Adipocyte (in vitro differentiated cells): ENCODE measurements around the gene METTL6.

Experiments used
- DNase-seq: peaks from one replicate; pipeline ENCODE4 v3.0.0-alpha.2; 2015; ENCODE audit warnings: low read depth
- H3K27me3 ChIP-seq: replicated peaks from 2 replicates; pipeline ENCODE4 v1.7.0; 2013; ENCODE audit warnings: mild to moderate bottlenecking, low read length, moderate library complexity; ENCODE audit not compliant: control insufficient read depth, insufficient read depth
- H3K36me3 ChIP-seq: 2 replicates; pipeline ENCODE4 v1.7.0; 2013; ENCODE audit warnings: low read length, mild to moderate bottlenecking, moderate library complexity; ENCODE audit not compliant: control insufficient read depth, insufficient read depth, severe bottlenecking
- H3K4me1 ChIP-seq: 2 replicates; pipeline ENCODE4 v1.7.0; 2013; ENCODE audit warnings: mild to moderate bottlenecking, low read length, moderate library complexity; ENCODE audit not compliant: control insufficient read depth, insufficient read depth
- H3K4me3 ChIP-seq: 2 replicates; pipeline ENCODE4 v1.7.0; 2013; ENCODE audit warnings: mild to moderate bottlenecking, low read length, moderate library complexity
- H3K9ac ChIP-seq: 2 replicates; pipeline ENCODE4 v1.7.0; 2013; ENCODE audit warnings: mild to moderate bottlenecking, low read length, moderate library complexity
- H3K9me3 ChIP-seq: 2 replicates; pipeline ENCODE4 v1.7.0; 2013; ENCODE audit warnings: mild to moderate bottlenecking, low read length, moderate library complexity; ENCODE audit not compliant: control insufficient read depth

METTL6 gene, protein sequence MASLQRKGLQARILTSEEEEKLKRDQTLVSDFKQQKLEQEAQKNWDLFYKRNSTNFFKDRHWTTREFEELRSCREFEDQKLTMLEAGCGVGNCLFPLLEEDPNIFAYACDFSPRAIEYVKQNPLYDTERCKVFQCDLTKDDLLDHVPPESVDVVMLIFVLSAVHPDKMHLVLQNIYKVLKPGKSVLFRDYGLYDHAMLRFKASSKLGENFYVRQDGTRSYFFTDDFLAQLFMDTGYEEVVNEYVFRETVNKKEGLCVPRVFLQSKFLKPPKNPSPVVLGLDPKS

DNA sequence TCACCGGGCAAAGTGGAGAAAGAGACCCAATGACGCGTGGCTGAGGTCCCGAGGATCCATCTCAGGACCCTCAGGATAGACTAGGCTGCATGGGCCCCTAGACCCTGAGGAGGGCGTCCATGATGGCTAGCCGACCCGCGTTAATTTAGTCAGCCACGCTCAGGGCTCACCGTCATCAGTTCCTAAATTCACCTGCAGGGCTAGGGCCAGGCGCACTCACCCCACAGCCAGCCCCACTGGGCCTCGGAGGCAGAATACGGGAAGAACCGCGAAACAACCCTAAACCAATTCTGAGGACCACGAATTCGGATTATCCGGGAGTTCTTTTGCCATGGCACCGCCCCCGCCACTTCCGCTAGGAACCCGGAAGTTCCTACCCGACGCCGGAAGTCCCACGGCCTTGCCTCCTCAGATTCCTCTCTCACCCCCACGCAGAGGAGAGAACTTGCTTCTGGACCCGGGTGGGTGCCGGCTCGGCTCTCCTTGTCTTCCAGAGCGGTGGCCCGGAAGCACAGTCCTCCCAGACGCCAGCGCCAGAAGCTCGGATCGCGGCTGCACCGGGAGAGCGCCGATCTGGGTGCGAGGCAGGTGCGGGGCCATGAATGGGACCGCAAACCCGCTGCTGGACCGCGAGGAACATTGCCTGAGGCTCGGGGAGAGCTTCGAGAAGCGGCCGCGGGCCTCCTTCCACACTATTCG is at the start of gene METTL6, which contains the start of gene EAF1:
METTL6 (minus strand) TSS at position 363 of the 699 bp plus-strand sequence. CDS start 1,033 bp downstream, outside the sequence.
EAF1 (plus strand) TSS at position 417 of the 699 bp plus-strand sequence; CDS start at position 599, 182 bp downstream.
- Histone ChIP-seq H3K4me1 (peaks cover 25% of the 10 kb centered on the region), H3K36me3 (peaks cover 36% of the 10 kb centered on the region), H3K4me3 (peak within 1 kb of the TSS; percentile 100), H3K27me3 (no peaks in the 10 kb centered on the region), H3K9me3 (no peaks in the 10 kb centered on the region), H3K9ac (peak within 1 kb of the TSS; percentile 96)
- peak; percentile 91 for DNase-seq

DNA sequence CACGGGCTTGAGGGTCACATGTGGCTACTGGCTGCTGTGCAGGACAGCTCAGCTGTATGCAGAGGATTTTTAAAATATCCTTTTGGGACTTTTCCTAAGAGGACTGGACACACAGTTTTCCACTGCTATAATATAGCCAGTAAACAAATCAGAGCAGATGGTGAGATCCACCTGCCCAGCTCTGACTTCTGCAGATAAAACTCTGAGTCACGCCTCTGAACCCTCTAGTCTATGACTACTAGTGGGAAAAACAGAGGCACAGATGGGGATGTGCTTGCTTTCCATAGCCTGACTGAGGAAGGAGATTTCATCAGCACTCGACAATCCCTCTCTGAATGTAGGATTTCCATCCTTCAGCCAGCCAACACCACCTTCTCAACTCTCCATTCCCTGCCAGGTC is 49.0 kb upstream of the METTL6 start:
- Histone ChIP-seq H3K9ac (no peak overlapping the region), H3K36me3 (no peaks in the 10 kb centered on the region), H3K27me3 (no peaks in the 10 kb centered on the region), H3K4me3 (no peak overlapping the region), H3K4me1 (peaks cover 5% of the 10 kb centered on the region), H3K9me3 (no peaks in the 10 kb centered on the region)
- DNase-seq = no peak

DNA sequence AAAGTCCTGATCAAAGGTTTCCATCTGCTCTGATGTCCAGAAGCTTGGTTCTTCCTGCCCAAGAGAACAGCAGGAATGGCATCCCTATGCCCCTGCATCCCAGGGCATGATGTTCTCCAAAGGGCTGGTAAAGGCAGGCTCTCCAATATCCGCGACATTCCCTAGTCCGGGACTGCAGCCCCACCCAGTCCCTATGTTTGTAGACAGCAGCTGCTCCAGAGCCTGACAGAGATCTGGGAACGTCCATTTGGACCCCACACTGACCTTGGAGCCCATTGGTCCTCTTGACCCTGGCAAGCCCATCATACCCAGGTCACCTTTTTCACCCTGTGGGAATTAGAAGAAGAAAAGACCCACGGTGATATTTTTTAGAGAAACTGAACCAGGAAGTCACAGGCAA is 47.8 kb upstream of the METTL6 start:
- no peaks in the 10 kb centered on the region for H3K9me3 ChIP-seq
- H3K36me3 ChIP-seq = no peaks in the 10 kb centered on the region
- no peak for DNase-seq
- peaks cover 5% of the 10 kb centered on the region for H3K4me1 ChIP-seq
- H3K9ac ChIP-seq = no peak overlapping the region
- no peaks in the 10 kb centered on the region for H3K27me3 ChIP-seq
- H3K4me3 ChIP-seq = no peak overlapping the region

DNA sequence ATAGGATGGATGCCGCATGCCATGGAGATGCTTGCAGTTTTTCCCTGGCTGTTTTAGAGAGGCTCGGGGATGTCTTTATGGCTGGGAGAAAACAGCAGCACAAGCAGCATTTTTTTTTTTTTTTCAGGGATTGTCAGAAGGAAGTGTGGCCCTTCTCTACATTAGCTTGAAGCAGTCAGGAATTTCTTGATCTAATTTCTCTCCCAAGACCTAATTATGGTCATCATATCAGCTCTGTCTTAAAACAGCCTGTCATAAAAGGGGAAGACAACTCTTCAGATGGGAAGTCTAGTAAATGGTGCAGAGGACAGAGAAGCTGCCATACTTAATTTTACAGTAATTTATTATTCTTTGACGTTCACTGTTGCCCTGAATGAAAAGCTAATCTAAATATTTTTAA is 44.5 kb upstream of the METTL6 start:
- Histone ChIP-seq H3K36me3 (peaks cover 5% of the 10 kb centered on the region), H3K27me3 (no peaks in the 10 kb centered on the region), H3K4me3 (no peak overlapping the region), H3K9ac (no peak overlapping the region), H3K9me3 (no peaks in the 10 kb centered on the region), H3K4me1 (peaks cover 5% of the 10 kb centered on the region)
- no peak for DNase-seq

DNA sequence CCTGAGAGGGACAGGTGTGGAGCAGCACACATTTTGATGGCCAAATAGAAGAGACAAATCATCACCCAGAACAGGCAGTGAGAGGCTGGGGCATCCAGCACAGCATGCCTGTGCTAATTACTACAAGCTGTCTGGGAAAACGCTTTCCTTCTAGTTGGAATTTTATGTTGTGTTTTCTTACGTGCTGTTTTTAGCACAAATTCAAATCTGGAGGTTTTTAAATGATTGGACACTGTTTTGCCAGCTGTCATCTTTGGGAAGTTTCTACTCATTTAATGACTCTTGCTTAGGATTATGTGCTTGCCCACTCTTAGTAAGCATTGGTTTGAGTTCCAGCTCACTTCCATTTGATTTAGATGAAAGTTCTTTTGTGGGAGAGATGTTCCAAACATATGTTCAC is 43.5 kb upstream of the METTL6 start:
- peaks cover 5% of the 10 kb centered on the region for H3K36me3 ChIP-seq
- DNase-seq = no peak

DNA sequence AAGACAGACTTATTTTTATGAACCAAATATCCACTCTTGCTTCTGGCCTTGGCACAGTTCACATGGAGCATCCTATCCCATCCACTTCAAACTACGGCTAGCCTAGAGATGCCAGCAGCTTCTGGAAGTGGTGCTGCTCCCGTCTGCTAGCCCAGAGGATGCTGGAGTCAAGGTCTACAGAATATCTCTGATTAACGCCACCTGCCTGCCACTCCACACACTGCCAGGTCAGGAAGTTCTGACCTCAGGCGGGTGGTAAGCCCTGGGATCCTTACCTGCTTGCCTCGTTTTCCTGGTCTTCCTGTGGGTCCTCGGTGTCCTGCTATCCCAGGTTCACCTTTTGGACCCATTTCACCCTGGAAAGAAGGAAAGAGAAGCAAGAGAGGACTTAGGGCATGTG is 42.9 kb upstream of the METTL6 start:
- H3K4me1 ChIP-seq = peaks cover 5% of the 10 kb centered on the region

More for the DNA sequence above, 43.5 kb upstream of the METTL6 start:
- H3K9ac ChIP-seq = no peak overlapping the region
- no peaks in the 10 kb centered on the region for H3K9me3 ChIP-seq
- no peaks in the 10 kb centered on the region for H3K27me3 ChIP-seq
- no peak overlapping the region for H3K4me3 ChIP-seq
- H3K4me1 ChIP-seq = peaks cover 5% of the 10 kb centered on the region

DNA sequence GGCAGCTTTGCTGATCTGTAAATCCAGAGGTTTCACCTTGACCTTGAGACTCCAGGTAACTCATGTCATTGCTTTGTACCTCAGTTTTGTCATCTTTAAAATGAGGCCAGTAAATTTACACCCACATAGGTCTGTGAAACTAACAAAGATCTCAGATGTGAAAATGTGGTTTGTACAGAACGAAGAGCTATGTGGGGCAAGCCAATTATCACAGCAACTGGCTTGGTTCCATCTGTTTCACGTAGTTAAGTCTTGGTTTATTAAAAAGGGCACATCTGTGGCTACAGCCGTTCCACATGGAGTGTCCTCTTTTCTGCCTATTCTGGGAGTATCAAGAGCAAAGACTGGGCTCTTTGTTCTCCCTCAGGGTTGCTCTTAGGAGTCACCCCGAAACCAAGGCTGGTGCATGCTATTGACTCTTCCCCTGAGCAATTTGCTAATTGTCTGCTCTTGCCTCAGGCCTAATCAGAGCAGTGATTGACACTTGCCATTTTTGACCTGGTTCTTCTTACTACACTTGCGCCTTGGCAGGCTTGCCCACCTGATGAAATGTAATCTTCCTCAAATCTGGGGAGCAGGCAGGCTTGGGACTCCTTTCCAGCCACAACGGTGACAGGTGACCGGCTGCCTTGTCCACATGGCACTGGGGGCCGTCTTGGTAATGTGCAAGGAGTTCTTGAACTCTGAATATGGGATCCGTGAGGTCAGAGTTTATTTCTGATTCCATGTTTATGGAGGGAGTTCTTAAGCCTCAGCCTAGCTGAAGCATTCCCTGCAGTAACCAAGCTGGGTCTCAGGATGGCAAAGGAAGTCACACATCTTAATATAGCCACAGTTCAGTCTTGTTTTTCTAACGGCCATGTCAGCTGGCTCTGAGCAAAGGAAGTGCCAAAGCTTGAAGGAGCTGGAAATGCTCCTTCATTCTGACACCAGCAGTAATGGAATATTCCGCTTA is 40.2 kb upstream of the METTL6 start:
- Histone ChIP-seq H3K27me3 (no peaks in the 10 kb centered on the region), H3K4me1 (peaks cover 2% of the 10 kb centered on the region), H3K36me3 (peaks cover 5% of the 10 kb centered on the region), H3K9me3 (no peaks in the 10 kb centered on the region), H3K4me3 (no peak overlapping the region), H3K9ac (no peak overlapping the region)
- DNase-seq = no peak

More for the DNA sequence above, 42.9 kb upstream of the METTL6 start:
- H3K36me3 ChIP-seq = peaks cover 5% of the 10 kb centered on the region
- no peak overlapping the region for H3K4me3 ChIP-seq
- no peaks in the 10 kb centered on the region for H3K27me3 ChIP-seq
- no peak overlapping the region for H3K9ac ChIP-seq
- no peak for DNase-seq
- H3K9me3 ChIP-seq = no peaks in the 10 kb centered on the region

DNA sequence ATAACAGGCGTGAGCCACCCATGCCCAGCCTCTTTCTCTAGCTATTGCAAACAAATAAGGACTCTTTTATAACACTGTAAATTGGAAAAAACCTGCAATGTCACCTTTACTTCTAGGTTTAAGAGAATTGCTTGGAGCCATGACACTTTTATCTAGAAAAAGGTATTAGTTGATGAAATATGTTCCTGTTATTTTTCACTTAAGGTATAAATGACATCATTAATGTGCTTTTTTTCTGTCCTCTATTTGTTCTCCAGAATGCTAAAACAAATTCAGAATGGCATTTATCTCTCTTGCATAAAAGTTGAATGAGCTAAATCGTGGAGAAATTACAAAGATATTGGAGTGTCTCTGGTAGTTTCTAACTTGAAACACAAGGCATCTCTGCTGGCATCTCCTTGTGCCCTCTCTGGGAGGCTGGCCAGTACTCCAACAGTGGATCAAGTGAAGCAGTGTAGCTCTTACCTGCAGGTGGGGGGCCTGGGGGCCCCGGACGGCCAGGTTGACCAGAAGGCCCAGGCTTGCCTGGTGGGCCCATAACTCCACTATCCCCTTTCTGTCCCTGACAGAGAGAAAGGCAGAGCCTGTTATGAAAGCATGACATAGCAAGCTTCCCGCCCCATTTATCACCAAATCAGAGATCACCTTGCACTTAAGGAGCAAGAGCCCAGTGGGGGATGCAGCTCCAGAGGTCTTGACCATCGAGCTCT is 38.7 kb upstream of the METTL6 start:
- no peak for DNase-seq
- Histone ChIP-seq H3K4me1 (no peaks in the 10 kb centered on the region), H3K27me3 (no peaks in the 10 kb centered on the region), H3K4me3 (no peak overlapping the region), H3K9ac (no peak overlapping the region), H3K9me3 (no peaks in the 10 kb centered on the region), H3K36me3 (peaks cover 5% of the 10 kb centered on the region)

DNA sequence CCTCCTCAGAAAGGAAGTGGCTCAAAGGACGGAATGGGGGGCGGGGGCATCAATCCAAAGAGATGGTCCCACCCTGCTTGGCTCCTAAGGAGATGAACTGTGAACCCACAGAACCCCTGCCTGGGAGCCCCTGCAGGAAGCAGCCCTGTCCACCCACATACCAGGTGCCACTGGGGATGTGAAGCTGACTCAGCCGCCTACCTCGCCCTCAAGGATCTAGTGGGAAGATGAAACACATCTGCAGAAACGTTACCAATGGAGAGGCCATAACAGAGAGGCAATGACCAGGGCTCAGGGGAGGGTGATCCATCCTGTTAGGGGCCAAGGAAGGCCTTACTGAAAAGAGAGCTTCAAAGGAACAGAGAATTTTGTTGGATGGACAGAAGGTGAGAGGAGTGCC is 35.1 kb upstream of the METTL6 start:
- no peak overlapping the region for H3K4me3 ChIP-seq
- H3K9me3 ChIP-seq = no peaks in the 10 kb centered on the region
- H3K27me3 ChIP-seq = no peaks in the 10 kb centered on the region
- H3K36me3 ChIP-seq = peaks cover 2% of the 10 kb centered on the region
- DNase-seq = no peak
- no peak overlapping the region for H3K9ac ChIP-seq
- no peaks in the 10 kb centered on the region for H3K4me1 ChIP-seq

DNA sequence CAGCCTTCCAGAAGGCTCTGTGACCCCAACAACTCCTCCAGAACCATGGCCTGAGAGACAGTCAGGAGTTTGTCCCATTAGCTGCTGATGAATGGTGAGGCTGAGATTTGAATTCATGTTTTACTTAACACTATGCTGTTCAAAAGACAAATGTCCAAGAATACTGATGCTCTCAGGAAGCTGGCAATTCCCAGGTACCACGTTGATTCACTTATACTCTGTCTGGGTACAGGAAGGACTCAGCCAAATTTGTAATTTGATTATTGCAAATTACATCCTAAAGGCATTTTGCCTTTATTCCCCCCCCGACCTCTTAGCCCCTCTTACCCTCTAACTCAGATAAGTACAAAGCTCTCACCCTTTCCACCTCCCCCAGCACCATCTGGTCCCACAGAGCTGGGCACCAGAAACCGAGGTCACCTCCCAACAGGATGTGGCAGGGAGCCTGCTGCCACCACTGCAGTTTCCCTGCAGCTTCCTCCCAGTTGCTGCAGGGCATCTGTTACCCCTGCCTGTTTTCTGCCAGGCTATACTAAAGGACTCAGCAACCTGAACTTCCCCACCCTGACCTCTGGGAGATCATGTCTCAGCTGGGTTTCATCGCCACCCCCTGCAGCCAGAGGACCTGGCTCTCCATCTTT is 33.7 kb upstream of the METTL6 start:
- Histone ChIP-seq H3K4me3 (no peak overlapping the region), H3K9ac (no peak overlapping the region), H3K9me3 (no peaks in the 10 kb centered on the region), H3K27me3 (no peaks in the 10 kb centered on the region), H3K4me1 (no peaks in the 10 kb centered on the region), H3K36me3 (no peaks in the 10 kb centered on the region)
- DNase-seq = no peak
